HepG2 (cell line): ENCODE measurements around the gene TMEM167A. TPM values are rescaled to one million over a fixed set of nuclear protein-coding genes. Genes with fewer than 3 reads are reported as not detected.

Experiments
- CSRNP2 ChIP-seq: sonication (generic); formaldehyde crosslinking; conservative IDR thresholded peaks from 2 replicates; pipeline ENCODE4 v1.8.0; 2022; ENCODE audit warnings: low read depth, missing genetic modification reagents
- ETV6 ChIP-seq: sonication (generic); formaldehyde crosslinking; conservative IDR thresholded peaks from 2 replicates; pipeline ENCODE4 v1.4.0; 2020; ENCODE audit warnings: missing genetic modification reagents
- FOSL2 ChIP-seq: sonication (generic); formaldehyde crosslinking; IDR thresholded peaks from 2 replicates; pipeline ENCODE4 v1.4.0; 2020; ENCODE audit warnings: missing genetic modification reagents
- GABPA ChIP-seq, 2 experiments: IDR thresholded peaks; 2 replicates each; pipeline ENCODE4 v1.6.1; 2011 to 2016; ENCODE audit warnings: low read depth in 2 of 2, low read length in 1 of 2, missing biosample characterization in 1 of 2, missing genetic modification characterization in 1 of 2
- GRHL1 ChIP-seq: sonication (generic); formaldehyde crosslinking; conservative IDR thresholded peaks from 2 replicates; pipeline ENCODE4 v1.8.0; 2022; ENCODE audit warnings: missing genetic modification reagents
- HNRNPK ChIP-seq: fragments of 200-400 bp; formaldehyde crosslinking; IDR thresholded peaks from 2 replicates; pipeline ENCODE4 v1.6.1; 2018; ENCODE audit warnings: low read length, low read depth, moderate library complexity, mild to moderate bottlenecking; ENCODE audit not compliant: poor library complexity, severe bottlenecking
- KAT2B ChIP-seq: fragments of 150-350 bp; IDR thresholded peaks from 2 replicates; pipeline ENCODE4 v1.6.1; 2014; ENCODE audit warnings: low read depth, low read length, borderline replicate concordance
- KDM3A ChIP-seq: IDR thresholded peaks from 2 replicates; pipeline ENCODE4 v1.6.1; 2018; ENCODE audit warnings: low read depth, missing compliant biosample characterization
- KMT2A ChIP-seq: sonication (generic); formaldehyde crosslinking; IDR thresholded peaks from 2 replicates; pipeline ENCODE4 v1.4.0; 2020; ENCODE audit warnings: missing genetic modification reagents
- MTF2 ChIP-seq: sonication (generic); formaldehyde crosslinking; IDR thresholded peaks from 2 replicates; pipeline ENCODE4 v1.5.0; 2020; ENCODE audit warnings: missing genetic modification reagents, borderline replicate concordance
- NR2F1 ChIP-seq, 2 experiments: fragments of 450-650 bp in 1 of 2; formaldehyde crosslinking in 1 of 2; IDR thresholded peaks; 2 replicates each; pipeline versions ENCODE4 v1.5.0 to v1.6.1; 2016 to 2020; ENCODE audit warnings: mild to moderate bottlenecking in 1 of 2, missing compliant biosample characterization in 1 of 2, missing genetic modification reagents in 1 of 2, moderate library complexity in 1 of 2
- PAWR ChIP-seq: sonication (generic); formaldehyde crosslinking; IDR thresholded peaks from 2 replicates; pipeline ENCODE4 v1.4.0; 2020; ENCODE audit warnings: missing genetic modification reagents, mild to moderate bottlenecking, borderline replicate concordance
- RORA ChIP-seq: sonication (generic); formaldehyde crosslinking; IDR thresholded peaks from 2 replicates; pipeline ENCODE4 v1.5.0; 2020; ENCODE audit warnings: mild to moderate bottlenecking, missing genetic modification reagents, moderate library complexity
- SNAPC5 ChIP-seq: sonication (generic); formaldehyde crosslinking; IDR thresholded peaks from 2 replicates; pipeline ENCODE4 v1.8.1; 2023; ENCODE audit warnings: mild to moderate bottlenecking, missing genetic modification reagents, borderline replicate concordance
- ZBTB33 ChIP-seq: sonication (generic); formaldehyde crosslinking; IDR thresholded peaks from 2 replicates; pipeline ENCODE4 v1.4.0; 2020; ENCODE audit warnings: missing genetic modification reagents
- ZBTB49 ChIP-seq: sonication (generic); formaldehyde crosslinking; IDR thresholded peaks from 2 replicates; pipeline ENCODE4 v1.4.0; 2020; ENCODE audit warnings: missing genetic modification reagents, borderline replicate concordance
- ZFP37 ChIP-seq: sonication (generic); formaldehyde crosslinking; IDR thresholded peaks from 2 replicates; pipeline ENCODE4 v1.4.0; 2020; ENCODE audit warnings: missing genetic modification reagents, borderline replicate concordance
- ZFP90 ChIP-seq: sonication (generic); formaldehyde crosslinking; IDR thresholded peaks from 2 replicates; pipeline ENCODE4 v1.8.0; 2022; ENCODE audit warnings: missing genetic modification reagents, mild to moderate bottlenecking, inconsistent platforms, borderline replicate concordance
- ZNF253 ChIP-seq: sonication (generic); formaldehyde crosslinking; IDR thresholded peaks from 2 replicates; pipeline ENCODE4 v1.8.0; 2022; ENCODE audit warnings: mild to moderate bottlenecking, missing genetic modification reagents, borderline replicate concordance
- ZNF546 ChIP-seq: sonication (generic); formaldehyde crosslinking; conservative IDR thresholded peaks from 2 replicates; pipeline ENCODE4 v1.8.1; 2023; ENCODE audit warnings: mild to moderate bottlenecking, missing genetic modification reagents
- ZNF576 ChIP-seq: sonication (generic); formaldehyde crosslinking; IDR thresholded peaks from 2 replicates; pipeline ENCODE4 v1.4.0; 2020; ENCODE audit warnings: mild to moderate bottlenecking, missing genetic modification reagents
- polyA plus RNA-seq, 8 experiments: library from polyadenylated mRNA; depleted of rRNA in 3 of 8; stranded (reverse) in 7 of 8; unstranded in 1 of 8; fragments of >200 nt; fragmentation: Illumina TruSeq in 4 of 8; extraction: Trizol in 4 of 8; gene quantifications; 2 replicates each; pipeline versions ENCODE4 v1.2.1 to v1.2.3, GENCODE V29; 2011 to 2016; ENCODE audit warnings: low read depth in 4 of 8, missing spikeins in 1 of 8, mixed read lengths in 1 of 8; ENCODE audit not compliant: insufficient read depth in 1 of 8
- total RNA-seq, 5 experiments: library from RNA; depleted of rRNA; stranded (reverse); fragments of >200 nt; fragmentation: Illumina TruSeq; extraction: Trizol; gene quantifications; 2 replicates each; pipeline ENCODE4 v1.2.3, GENCODE V29; 2016; ENCODE audit warnings: low read depth in 1 of 5

TMEM167A gene
- total and polyA plus RNA-seq, 2 of the 13 experiments (the other 11 are each of a cell fraction or from before 2014, with no cell fraction given) = 47.0 to 78.7 TPM

GRCh38 chr5:83077662-83078261 lies 568 bp upstream of the TMEM167A start (continued):
- TF ChIP-seq ZNF253 (CRISPR knock-in tag) (no peak), ZFP90 (CRISPR knock-in tag) (no peak), RORA (CRISPR knock-in tag) (no peak), SNAPC5 (no peak), KDM3A (CRISPR knock-in tag) (no peak), ZNF576 (CRISPR knock-in tag) (no peak), ZFP37 (CRISPR knock-in tag) (no peak), CSRNP2 (no peak), NR2F1 (CRISPR knock-in tag; IDR thresholded peaks at IDR 0.05) (0 out of 4 replicates have a peak, but pooled peaks of 1 of the 2 experiments have one; percentile 10), GRHL1 (no peak), KMT2A (no peak), ZBTB49 (CRISPR knock-in tag) (no peak), PAWR (no peak), GABPA (IDR thresholded peaks at IDR 0.05; ENCODE audit: low read depth, low read length) (no peak), GABPA (CRISPR knock-in tag; IDR thresholded peaks at IDR 0.05; ENCODE audit: low read depth) (no peak; the same call in 1 of the 2 replicates), MTF2 (CRISPR knock-in tag) (no peak), ZNF546 (CRISPR knock-in tag) (no peak), KAT2B (no peak), ETV6 (CRISPR knock-in tag) (no peak), FOSL2 (CRISPR knock-in tag) (no peak), ZBTB33 (no peak), HNRNPK (no peak)
